ENCODE data around the gene SH3RF1. TPM values are rescaled to one million over a fixed set of nuclear protein-coding genes. Genes with fewer than 3 reads are reported as not detected.

Gene SH3RF1
- total RNA-seq, 2 donors from 2014 or later = 37.6 to 68.8 TPM

- Histone ChIP-seq H3K4me3 (ENCODE audit: low read length) (no peak overlapping the region), H3K9ac (ENCODE audit: extremely low read depth, low read length, poor library complexity, severe bottlenecking) (no peak overlapping the region), H3K27me3 (ENCODE audit: control insufficient read depth, insufficient read depth, low read length, poor library complexity, severe bottlenecking) (no peaks in the 10 kb centered on the region), H3K36me3 (ENCODE audit: control insufficient read depth, insufficient read depth, low read length) (peaks cover 59% of the 10 kb centered on the region), H3K27ac (ENCODE audit: low read depth, low read length) (no peak overlapping the region), H3K9me3 (ENCODE audit: control insufficient read depth, low read length) (no peaks in the 10 kb centered on the region), H3K4me1 (ENCODE audit: control insufficient read depth, insufficient read depth, low read length) (no peaks in the 10 kb centered on the region)
- Mint-ChIP-seq H3K4me1 (peaks cover 9% of the 10 kb centered on the region), H3K4me3 (no peak overlapping the region), H3K9me3 (no peaks in the 10 kb centered on the region), H3K27ac (peak overlapping the region; percentile 64), H3K27me3 (ENCODE audit: insufficient read depth) (no peaks in the 10 kb centered on the region), H3K36me3 (ENCODE audit: low read depth) (peaks cover 27% of the 10 kb centered on the region)
- no peak for TF ChIP-seq CTCF (conservative IDR thresholded peaks at IDR 0.05)
- peak; percentile 48 for DNase-seq
- 90 to 94% methylated on average over 7 to 9 of the region's 9 CpGs for WGBS, 2 experiments (ENCODE audit: insufficient coverage in 1 of 2, insufficient read length in 1 of 2)
Measured at GRCh38 chr4:169143335-169143734, 127.4 kb downstream of the SH3RF1 start.

GRCh38 chr4:169142906-169143305, 127.8 kb downstream of the SH3RF1 start:
- Histone ChIP-seq H3K4me1 (ENCODE audit: control insufficient read depth, insufficient read depth, low read length) (no peaks in the 10 kb centered on the region), H3K4me3 (ENCODE audit: low read length) (no peak overlapping the region), H3K27ac (ENCODE audit: low read depth, low read length) (no peak overlapping the region), H3K9me3 (ENCODE audit: control insufficient read depth, low read length) (no peaks in the 10 kb centered on the region), H3K9ac (ENCODE audit: extremely low read depth, low read length, poor library complexity, severe bottlenecking) (no peak overlapping the region), H3K36me3 (ENCODE audit: control insufficient read depth, insufficient read depth, low read length) (peaks cover 59% of the 10 kb centered on the region), H3K27me3 (ENCODE audit: control insufficient read depth, insufficient read depth, low read length, poor library complexity, severe bottlenecking) (no peaks in the 10 kb centered on the region)
- TF ChIP-seq CTCF (conservative IDR thresholded peaks at IDR 0.05) = no peak
- Mint-ChIP-seq H3K4me1 (peaks cover 9% of the 10 kb centered on the region), H3K27ac (peak overlapping the region; percentile 64), H3K4me3 (no peak overlapping the region), H3K9me3 (no peaks in the 10 kb centered on the region), H3K27me3 (ENCODE audit: insufficient read depth) (no peaks in the 10 kb centered on the region), H3K36me3 (ENCODE audit: low read depth) (peaks cover 27% of the 10 kb centered on the region)
- DNase-seq = no peak

- Histone ChIP-seq H3K27ac (ENCODE audit: low read depth, low read length) (no peak overlapping the region), H3K36me3 (ENCODE audit: control insufficient read depth, insufficient read depth, low read length) (peaks cover 58% of the 10 kb centered on the region), H3K9me3 (ENCODE audit: control insufficient read depth, low read length) (no peaks in the 10 kb centered on the region), H3K4me1 (ENCODE audit: control insufficient read depth, insufficient read depth, low read length) (no peaks in the 10 kb centered on the region), H3K4me3 (ENCODE audit: low read length) (no peak overlapping the region), H3K9ac (ENCODE audit: extremely low read depth, low read length, poor library complexity, severe bottlenecking) (no peak overlapping the region), H3K27me3 (ENCODE audit: control insufficient read depth, insufficient read depth, low read length, poor library complexity, severe bottlenecking) (no peaks in the 10 kb centered on the region)
- Mint-ChIP-seq H3K9me3 (no peaks in the 10 kb centered on the region), H3K27ac (no peak overlapping the region), H3K4me1 (peaks cover 9% of the 10 kb centered on the region), H3K27me3 (ENCODE audit: insufficient read depth) (no peaks in the 10 kb centered on the region), H3K36me3 (ENCODE audit: low read depth) (peaks cover 27% of the 10 kb centered on the region), H3K4me3 (no peak overlapping the region)
- no peak for TF ChIP-seq CTCF (conservative IDR thresholded peaks at IDR 0.05)
- 94 to 100% methylated on average over 2 of the region's 2 CpGs for whole genome bisulfite sequencing, 2 experiments (ENCODE audit: insufficient coverage in 1 of 2, insufficient read length in 1 of 2)
- no peak for DNase-seq
Measured at GRCh38 chr4:169142391-169142790, 128.4 kb downstream of the SH3RF1 start.

Data from endodermal cell (in vitro differentiated cells).